Measurements from ENCODE around the gene PGAP1.
A peak's percentile ranks its signal among the peaks of the same experiment; 100 is the strongest.

The PGAP1 gene, protein sequence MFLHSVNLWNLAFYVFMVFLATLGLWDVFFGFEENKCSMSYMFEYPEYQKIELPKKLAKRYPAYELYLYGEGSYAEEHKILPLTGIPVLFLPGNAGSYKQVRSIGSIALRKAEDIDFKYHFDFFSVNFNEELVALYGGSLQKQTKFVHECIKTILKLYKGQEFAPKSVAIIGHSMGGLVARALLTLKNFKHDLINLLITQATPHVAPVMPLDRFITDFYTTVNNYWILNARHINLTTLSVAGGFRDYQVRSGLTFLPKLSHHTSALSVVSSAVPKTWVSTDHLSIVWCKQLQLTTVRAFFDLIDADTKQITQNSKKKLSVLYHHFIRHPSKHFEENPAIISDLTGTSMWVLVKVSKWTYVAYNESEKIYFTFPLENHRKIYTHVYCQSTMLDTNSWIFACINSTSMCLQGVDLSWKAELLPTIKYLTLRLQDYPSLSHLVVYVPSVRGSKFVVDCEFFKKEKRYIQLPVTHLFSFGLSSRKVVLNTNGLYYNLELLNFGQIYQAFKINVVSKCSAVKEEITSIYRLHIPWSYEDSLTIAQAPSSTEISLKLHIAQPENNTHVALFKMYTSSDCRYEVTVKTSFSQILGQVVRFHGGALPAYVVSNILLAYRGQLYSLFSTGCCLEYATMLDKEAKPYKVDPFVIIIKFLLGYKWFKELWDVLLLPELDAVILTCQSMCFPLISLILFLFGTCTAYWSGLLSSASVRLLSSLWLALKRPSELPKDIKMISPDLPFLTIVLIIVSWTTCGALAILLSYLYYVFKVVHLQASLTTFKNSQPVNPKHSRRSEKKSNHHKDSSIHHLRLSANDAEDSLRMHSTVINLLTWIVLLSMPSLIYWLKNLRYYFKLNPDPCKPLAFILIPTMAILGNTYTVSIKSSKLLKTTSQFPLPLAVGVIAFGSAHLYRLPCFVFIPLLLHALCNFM

DNA sequence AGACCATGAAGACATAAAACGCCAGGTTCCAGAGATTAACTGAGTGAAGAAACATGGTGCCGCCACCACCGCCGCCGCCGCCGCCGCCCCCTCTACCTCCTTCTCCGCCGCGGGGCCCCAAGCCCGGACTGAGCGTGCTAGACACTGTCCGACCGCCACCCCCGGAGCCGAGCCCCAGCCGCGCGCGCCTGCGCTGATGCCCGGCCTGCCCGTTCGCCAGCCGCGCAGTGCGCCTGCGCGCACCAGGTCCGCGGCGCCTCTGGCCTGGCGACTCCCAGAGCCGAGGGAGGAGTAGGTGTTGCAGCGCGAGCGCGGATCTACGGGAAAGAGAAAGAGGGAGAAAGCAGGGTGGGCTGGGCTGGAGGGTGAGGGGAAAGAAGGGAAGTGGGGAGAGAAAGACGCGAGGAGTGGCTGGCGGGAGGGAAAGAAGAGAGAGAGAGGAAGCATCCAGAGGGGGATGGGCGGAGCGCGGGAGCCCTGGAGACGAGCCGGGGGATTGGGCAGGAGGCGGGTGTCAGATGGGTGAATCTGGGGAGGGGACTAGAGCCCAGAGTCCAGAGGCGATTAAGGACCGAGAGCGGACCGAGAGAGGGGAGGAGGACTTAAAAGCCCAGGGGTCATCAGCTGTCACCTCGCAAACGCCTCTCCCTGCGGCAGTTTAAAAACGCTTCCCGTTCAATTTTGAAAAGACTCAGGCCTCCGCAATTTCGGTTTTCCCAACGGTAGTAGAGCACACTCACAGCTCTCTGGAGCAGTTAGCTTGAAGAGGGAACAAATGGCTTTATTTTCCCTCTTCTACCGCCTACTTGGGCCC is at the start of gene PGAP1:
PGAP1 (minus strand) TSS at position 146 of the 814 bp plus-strand sequence; CDS start at position 55, 91 bp downstream.
- peak; percentile 76 to 84 (median 84) for DNase-seq (ENCODE audit: low read depth in 2 of 3, low spot score in 1 of 3)

DNA sequence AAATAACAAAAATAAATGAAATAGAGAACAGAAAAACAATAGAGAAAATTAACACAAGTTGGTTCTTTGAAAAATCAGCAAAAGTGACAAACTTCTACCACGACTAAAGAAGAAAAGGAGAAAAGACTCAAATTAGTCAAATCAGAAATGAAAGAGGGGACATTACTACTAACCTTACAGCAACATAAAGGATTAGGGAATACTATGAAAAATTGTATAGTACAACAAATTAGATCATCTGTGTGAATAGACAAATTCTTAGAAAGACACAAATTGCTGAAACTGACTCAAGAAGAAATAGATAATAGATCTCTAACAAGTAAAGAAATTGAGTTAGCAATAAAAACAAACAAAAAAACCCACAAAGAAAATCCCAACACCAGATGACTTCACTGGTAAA is 48.5 kb upstream of the PGAP1 start:
- DNase-seq (ENCODE audit: low read depth in 2 of 3, low spot score in 1 of 3): no peak

DNA sequence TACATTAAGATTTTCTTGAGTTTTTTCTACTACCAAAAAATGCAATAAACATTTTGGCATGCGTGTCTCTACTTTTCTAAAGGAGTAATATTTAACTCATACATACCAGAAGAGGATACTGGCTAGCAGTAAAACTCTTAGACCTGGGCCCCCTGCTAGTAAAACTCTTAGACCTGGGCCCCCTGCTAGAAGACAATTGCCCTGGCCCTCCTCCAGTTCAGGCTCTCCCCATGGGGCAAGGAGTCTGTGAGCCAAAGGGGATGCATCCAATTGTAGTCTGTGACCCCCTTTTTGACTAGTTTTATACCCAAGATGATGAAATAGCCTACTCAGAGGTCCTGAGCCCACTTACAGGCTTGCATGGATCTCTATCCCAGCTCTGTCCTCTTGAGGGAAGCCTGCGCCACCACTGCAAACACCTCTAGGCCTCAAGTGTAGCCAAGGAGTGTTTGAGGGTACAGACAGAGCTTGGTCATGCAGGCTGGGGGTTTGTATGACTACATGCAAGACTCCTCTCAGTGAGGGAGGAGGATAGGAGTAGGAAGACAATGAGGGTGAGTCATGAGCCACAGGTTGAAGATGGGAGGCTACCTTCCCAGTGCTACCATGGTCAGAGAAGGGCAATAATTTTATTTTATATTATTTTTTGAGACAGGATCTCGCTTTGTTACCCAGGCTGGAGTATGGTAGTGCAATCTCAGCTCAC is 45.2 kb upstream of the PGAP1 start:
- no peak for DNase-seq (ENCODE audit: low read depth in 2 of 3, low spot score in 1 of 3)

DNA sequence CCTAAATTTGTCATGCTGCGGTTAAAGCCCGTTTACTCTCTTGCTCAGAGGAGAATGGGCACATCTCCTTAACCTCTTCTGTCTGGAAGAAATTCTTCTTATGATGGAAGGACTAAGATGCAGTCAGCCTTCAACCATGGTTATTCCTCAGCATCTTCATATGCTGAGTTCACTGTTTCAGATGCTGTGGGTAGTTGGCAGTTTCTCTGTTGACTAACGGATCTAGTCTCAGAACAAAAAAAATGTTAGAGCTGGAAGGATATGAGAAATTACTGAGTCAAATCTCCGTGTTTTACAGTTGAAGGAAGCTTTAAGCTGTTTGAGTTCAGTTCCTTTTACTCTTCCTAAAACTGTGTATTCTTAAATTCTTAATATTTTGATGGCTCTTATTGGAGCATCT is 43.6 kb upstream of the PGAP1 start:
- DNase-seq (ENCODE audit: low read depth in 2 of 3, low spot score in 1 of 3): no peak

DNA sequence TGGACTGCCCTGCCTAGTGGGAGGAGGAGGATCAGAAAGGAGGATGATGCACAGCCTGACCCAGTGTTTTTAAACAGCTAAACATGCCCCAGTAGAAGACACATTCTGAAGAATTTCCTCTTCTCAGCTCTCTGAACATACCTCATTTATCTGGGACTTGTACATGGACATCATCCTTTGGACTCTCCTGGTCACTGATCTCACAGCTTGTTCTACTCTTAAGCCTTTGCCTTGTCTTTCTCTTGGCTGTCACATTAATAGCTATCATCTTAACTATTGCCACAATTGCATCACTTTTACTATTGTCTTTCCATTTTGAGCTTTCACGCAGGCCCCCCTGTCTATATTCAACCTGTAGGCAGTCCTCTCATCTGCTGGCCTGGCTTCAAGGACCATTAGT is 42.0 kb upstream of the PGAP1 start:
- no peak for DNase-seq (ENCODE audit: low read depth in 2 of 3, low spot score in 1 of 3)

DNA sequence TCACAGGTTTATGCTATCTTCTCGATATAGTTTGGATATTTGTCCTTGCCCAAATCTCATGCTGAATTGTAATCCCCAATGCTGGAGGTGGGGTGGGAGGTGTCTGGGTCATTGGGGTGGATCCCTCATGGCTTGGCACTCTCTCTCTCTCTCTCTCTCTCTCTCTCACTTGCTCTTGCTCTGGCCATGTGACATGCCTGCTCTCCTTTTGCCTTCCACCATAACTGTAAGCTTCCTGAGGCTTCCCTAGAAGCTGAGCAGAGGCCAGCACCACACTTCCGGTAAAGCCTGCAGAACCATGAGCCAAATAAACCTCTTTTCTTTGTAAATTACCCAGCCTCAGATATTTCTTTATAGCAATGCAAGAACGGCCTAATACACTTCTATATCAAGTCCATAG is 41.3 kb upstream of the PGAP1 start:
- no peak for DNase-seq (ENCODE audit: low read depth in 2 of 3, low spot score in 1 of 3)

DNA sequence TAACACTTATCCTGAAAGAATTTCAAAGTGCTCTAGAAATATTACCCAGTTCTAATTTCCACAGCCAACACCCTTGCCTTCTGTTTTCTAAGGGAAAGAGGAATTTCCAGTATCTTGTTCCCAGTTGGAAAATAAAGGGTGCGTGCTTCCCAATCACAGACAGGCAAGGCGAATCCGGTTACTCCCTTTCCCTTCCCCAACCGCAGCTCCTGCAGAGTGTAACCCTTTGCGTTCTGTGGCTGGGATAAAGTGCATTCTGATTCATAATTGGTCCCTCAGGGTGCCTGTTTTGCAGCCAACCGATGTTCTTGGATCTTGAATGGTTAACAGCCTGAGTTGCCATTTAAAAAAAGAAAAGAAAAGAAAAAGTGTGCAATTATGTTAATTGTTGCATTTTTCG is 40.6 kb upstream of the PGAP1 start:
- DNase-seq (ENCODE audit: low read depth in 2 of 3, low spot score in 1 of 3): no peak

DNA sequence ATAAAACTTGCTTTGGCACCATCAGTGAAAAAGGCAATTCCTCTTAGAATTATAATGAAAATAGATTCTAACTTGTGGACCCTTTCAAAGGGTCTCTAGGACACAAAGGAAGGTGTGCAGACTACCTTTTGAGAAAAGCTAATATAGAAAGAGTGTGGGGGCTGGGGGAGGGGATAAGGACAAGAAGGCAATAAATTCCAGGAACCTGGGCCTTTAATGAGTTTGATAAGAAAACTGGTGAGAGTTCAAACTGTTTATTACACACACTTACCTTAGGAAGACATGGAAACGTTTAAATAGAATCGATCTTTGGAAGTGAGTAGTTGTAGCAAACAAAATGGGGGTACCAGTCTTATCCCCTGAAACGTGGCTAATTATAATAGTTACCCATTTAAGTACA is 39.6 kb upstream of the PGAP1 start:
- DNase-seq (ENCODE audit: low read depth in 2 of 3, low spot score in 1 of 3): no peak

DNA sequence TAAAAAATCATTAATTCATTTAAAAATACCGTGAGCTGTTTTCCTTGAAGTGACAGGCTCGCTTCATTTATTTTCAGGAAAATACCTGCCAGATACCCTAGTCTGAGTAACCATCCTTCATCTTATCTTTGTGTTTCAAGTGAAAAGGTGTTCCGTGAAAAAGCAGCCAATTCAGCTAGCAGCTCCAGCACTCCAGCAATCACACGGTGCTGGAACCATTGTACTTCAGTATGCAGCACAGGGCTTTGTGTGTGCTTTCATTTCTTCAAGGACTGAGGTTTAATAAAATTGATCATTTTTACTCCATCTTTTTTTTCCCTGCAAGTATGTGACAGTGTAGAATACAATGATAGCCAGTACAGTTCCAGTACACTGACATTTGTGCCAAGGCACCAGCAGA is 39.1 kb upstream of the PGAP1 start:
- DNase-seq (ENCODE audit: low read depth in 2 of 3, low spot score in 1 of 3): no peak

DNA sequence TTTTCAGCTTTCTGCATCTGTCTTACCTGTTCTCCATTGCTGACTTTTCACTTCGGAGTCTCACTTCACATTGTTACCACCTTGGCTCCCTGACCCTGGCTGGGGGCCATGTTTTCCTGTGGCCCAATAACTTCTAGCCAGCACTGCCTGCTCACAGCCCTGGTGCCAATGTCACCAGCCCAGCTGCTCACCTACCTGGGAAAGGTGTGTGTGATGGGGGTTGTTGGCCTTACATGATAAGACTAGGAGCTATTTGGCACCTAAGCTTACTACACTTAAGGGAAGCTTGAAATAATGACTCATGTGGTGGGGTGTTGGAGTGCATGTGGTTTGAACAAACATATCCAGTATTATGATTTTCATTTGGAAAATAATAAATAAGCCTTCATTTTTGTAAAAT is 37.5 kb upstream of the PGAP1 start:
- no peak for DNase-seq (ENCODE audit: low read depth in 2 of 3, low spot score in 1 of 3)

DNA sequence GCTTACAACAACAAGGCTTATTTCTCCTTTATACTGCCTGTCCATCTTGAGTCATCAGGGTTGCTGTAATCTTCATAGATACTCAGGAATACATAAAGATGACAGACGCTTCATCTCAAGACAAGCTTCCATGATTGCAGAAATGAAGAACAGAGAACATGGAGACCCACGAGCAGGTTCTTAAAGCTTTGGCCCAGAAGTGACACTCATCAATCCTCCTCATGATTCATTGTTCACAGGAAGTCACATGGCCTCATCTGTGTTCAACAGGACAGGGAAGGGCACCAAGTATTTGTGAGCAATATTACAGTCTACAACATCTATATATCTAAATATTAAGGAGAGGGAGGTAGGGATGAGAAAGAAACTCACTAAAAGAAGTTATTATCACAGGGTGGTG is 36.5 kb upstream of the PGAP1 start:
- DNase-seq (ENCODE audit: low read depth in 2 of 3, low spot score in 1 of 3): no peak

DNA sequence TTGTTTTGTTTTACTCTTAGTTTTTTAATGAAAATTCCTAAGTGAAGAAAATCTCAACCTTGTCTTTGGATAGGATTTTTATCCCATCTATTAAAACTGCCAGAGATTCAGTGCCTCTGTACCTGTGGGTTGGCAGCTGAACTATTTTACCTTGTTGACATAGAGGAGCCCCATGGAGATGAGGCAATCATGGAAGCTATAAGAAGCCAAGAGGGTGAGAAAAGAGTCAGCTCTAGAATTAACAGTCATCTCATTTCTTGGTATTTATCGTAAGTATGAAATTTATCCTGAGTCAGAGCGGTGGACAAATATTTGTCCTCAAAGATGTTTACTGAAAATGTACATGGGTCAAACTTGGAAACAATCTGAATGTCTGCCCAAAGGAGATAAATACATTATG is 35.8 kb upstream of the PGAP1 start:
- DNase-seq (ENCODE audit: low read depth in 2 of 3, low spot score in 1 of 3): no peak

DNA sequence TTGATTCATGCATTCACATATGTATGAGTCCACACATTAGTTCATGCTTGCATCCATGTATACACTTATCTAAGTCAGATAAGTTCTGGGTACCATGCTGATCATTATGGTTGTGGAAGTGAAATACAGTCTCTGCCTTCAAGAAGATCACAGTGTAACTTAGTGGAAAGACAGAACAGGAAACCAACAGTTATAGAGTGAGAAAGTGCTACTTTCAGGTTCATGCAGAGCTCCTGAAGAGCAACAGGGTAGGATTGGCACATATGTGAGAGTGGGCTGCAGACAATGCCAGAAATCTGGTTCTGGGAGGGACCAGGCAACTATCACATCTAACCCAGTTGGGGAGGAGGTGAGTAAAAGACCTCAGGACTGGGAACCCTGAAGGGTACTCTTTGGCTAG is 35.4 kb upstream of the PGAP1 start:
- no peak for DNase-seq (ENCODE audit: low read depth in 2 of 3, low spot score in 1 of 3)

DNA sequence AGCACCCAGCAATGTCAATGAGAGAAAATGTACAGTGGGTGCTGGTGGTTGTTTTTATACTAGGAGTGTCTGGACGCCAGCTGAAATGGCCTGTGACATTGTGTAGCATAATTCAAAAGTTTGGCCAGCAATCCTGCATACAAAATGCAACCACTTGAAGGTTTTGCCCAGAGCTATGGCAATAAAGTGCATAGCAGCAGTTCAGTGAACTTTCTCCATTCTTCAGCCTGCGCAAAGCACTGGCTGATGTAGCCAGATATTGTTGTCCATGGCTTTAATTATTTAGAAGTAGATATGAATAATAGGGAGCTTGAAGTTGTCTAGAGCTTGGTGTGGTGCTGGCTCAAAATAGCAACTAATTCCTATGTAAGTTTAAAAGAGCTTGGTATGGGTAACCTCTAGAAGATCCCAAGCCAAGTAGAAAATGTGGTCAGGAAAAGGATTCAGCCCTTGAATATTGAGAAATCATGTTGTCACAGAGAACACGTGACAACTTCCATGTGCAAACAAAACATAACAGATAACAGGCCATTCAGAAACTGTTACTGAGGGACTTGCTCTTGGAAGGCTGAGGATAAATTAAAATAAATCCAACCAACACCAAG is 33.3 kb upstream of the PGAP1 start:
- no peak for DNase-seq (ENCODE audit: low read depth in 2 of 3, low spot score in 1 of 3)

DNA sequence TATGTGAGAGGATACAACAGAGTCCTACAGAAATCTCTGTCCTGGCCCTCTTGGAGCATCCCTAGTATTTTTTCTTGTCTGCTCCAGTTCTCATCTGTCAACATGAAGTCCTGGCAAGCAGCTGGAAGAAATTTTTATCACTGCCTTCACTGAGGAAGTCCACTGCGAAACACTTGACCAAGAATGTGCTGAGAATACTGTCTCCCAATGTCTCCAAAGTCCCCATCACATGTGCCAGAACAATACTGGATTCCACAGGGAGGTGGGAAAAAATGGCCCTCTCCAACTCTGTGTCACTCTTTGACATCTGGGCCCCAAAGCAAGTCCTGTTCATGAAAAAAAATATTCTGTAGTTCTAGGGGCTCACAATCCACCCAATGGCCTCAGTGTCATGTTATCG is 32.8 kb upstream of the PGAP1 start:
- DNase-seq (ENCODE audit: low read depth in 2 of 3, low spot score in 1 of 3): no peak

DNA sequence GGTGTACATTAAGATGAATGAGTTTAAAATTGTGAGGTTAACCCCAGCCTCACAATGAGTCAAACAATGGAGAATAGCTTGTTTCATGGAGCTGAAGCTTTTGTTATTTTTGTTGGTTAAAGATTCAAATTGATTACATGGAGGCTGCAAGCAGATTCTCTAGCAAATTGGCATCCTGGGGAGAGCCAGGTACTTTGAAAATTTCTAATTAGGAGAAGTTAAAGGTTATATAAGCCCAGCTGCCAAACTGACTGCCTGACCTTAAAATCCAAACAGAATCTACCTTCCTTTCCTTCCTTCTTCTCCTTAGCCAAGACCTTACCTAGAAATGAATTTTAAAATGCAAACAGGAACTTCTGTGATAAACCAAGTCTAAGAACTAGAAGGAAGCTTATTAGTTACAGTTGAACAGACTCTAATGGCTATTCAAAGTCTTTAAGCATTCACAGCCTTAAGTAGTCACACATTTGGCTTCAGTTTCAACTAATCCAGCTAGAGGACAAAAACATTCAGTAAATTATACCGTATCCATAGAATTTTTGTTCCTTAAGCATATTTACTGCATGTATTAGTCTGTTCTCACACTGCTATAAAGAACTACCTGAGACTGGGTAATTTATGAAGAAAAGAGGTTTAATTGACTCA is 31.5 kb upstream of the PGAP1 start:
- DNase-seq (ENCODE audit: low read depth in 2 of 3, low spot score in 1 of 3): no peak

DNA sequence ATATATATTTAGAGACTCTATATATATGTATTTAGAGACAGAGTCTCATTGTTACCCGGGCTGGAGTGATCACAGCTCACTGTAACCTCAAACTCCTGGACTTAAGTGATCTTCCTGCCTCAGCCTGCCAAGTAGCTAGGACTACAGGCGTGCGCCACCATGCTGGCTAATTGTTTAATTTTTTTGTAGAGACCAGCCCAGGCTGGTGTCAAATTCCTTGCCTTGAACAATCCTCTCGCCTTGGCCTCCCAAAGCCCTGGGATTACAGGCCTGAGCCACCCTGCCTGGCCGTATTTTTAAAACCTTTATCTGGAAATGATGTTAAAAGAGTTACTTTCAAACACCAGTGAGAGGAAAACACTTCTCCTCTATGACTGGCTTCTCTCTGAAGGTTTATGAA is 30.9 kb upstream of the PGAP1 start:
- DNase-seq (ENCODE audit: low read depth in 2 of 3, low spot score in 1 of 3): no peak

DNA sequence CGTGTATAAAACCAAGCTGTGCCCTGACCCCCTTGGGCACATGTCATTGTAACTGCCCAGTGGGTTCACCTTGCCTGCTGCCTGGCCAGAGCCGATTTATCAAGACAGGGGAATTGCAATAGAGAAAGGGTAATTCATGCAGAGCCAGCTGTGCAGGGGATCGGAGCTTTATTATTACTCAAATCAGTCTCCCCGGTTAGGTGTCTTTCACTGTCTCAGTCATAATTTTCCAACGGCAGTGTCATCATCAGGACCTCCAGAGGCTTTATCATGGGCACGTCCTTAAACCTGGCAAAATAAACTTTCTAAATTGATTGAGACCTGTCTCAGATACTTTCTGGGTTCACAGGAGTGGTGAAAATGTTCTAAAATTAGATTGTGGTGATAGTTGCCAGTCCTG is 29.6 kb upstream of the PGAP1 start:
- DNase-seq (ENCODE audit: low read depth in 2 of 3, low spot score in 1 of 3): no peak

DNA sequence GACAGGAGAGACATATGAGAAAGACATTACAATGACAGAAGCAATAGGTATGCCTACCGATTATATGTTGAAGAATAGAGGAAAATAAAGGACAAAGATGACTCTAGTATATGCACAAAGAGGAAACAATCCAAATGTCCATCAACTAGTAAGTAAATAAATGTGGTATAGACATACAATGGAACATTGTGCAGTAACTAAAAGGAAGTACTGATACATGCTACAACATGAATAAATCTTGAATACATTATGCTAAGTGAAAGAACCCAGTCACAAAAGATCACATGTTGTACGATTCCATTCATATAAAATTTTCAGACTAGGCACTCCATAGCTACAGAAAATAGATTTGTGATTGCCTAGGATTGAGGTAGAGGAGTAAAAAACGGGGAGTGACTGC is 28.5 kb upstream of the PGAP1 start:
- DNase-seq (ENCODE audit: low read depth in 2 of 3, low spot score in 1 of 3): no peak

DNA sequence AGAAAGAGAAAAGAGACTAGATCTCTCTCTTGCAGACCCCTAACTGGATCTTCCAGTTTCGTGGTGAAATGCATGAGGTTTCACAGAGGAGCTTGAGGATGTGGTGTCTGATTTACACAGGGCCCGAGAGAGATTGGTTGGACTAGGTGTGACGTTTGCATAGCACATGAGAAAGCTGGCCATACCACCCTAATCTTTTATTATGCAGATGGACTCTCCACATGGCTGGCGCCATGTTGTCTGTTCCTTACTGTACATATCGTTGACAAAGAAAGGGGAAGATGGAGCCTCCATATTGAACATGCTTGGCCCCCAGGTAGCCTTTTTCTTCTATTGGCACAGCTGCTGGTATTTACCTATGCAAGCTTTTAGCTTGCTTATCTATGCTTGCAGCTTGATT is 27.5 kb upstream of the PGAP1 start:
- no peak for DNase-seq (ENCODE audit: low read depth in 2 of 3, low spot score in 1 of 3)

Data from stimulated activated CD4-positive, alpha-beta T cell treated with anti-CD3 and anti-CD28 coated beads, Interleukin-12 subunit alpha, Interleukin-12 subunit beta, amount 100 ng/mL, for 48 hours (primary cell).